Caco-2 (cell line): ENCODE measurements around the gene RALGPS2. TPM values are rescaled to one million over a fixed set of nuclear protein-coding genes. Genes with fewer than 3 reads are reported as not detected.

Experiments used
- BruUV-seq: library from RNA; stranded (reverse); fragments of 400-500 nt; replicated peaks from 2 replicates; lab custom pipeline; 2021; lab: Mats Ljungman, UMichigan
- CTCF ChIA-PET: fragments of 300-600 bp; sonication (Branson Sonifier 250); formaldehyde crosslinking; loops from one replicate; lab custom pipeline; 2022; ENCODE audit warnings: antibody characterized with exemption; lab: Charles Lee
- POLR2A ChIA-PET: fragments of 300-600 bp; sonication (Branson Sonifier 250); formaldehyde crosslinking; loops from one replicate; lab custom pipeline; 2022; ENCODE audit warnings: antibody characterized with exemption; lab: Charles Lee
- DNase-seq, 2 experiments: peaks; one replicate each; pipeline versions ENCODE4 v3.0.0 to v3.0.0-alpha.2; 2020 to 2022
- H3K27me3 ChIP-seq: replicated peaks from 2 replicates; pipeline ENCODE4 v1.6.0; 2011; ENCODE audit warnings: low read length; ENCODE audit not compliant: control insufficient read depth, insufficient read depth
- H3K36me3 ChIP-seq: 2 replicates; pipeline ENCODE4 v1.5.1; 2011; ENCODE audit warnings: low read length; ENCODE audit not compliant: control insufficient read depth, insufficient read depth
- H3K4me1 ChIP-seq: fragments of 250-450 bp; sonication (Bioruptor Pico); 2 replicates; pipeline ENCODE4 v1.5.1; 2020; ENCODE audit warnings: mild to moderate bottlenecking
- H3K4me3 ChIP-seq: 2 replicates; pipeline ENCODE4 v1.5.1; 2011; ENCODE audit warnings: low read depth, mild to moderate bottlenecking, control low read depth, low read length
- H3K9me3 ChIP-seq: fragments of 250-450 bp; sonication (Bioruptor Pico); 2 replicates; pipeline ENCODE4 v1.5.1; 2020; ENCODE audit warnings: mild to moderate bottlenecking, moderate library complexity
- H3K27ac Mint-ChIP-seq: one replicate; pipeline ENCODE4 v1.8.0; 2022; ENCODE audit warnings: mixed read lengths; ENCODE audit not compliant: unreplicated experiment
- H3K27me3 Mint-ChIP-seq: one replicate; pipeline ENCODE4 v1.8.0; 2022; ENCODE audit warnings: mixed read lengths; ENCODE audit not compliant: insufficient read depth, unreplicated experiment
- H3K36me3 Mint-ChIP-seq: one replicate; pipeline ENCODE4 v1.8.0; 2022; ENCODE audit warnings: mild to moderate bottlenecking, mixed read lengths; ENCODE audit not compliant: insufficient read depth, unreplicated experiment
- H3K4me1 Mint-ChIP-seq: one replicate; pipeline ENCODE4 v1.8.0; 2022; ENCODE audit warnings: low read depth, mixed read lengths; ENCODE audit not compliant: unreplicated experiment
- H3K4me3 Mint-ChIP-seq: one replicate; pipeline ENCODE4 v1.8.0; 2022; ENCODE audit warnings: mild to moderate bottlenecking, moderate library complexity, mixed read lengths; ENCODE audit not compliant: unreplicated experiment
- H3K9me3 Mint-ChIP-seq: one replicate; pipeline ENCODE4 v1.8.0; 2022; ENCODE audit warnings: mixed read lengths; ENCODE audit not compliant: unreplicated experiment
- intact Hi-C: fragments of 100-400 bp; cut with micrococcal nuclease; formaldehyde crosslinking; loops from one replicate; pipeline ENCODE4 v1.10.0; 2022; ENCODE audit not compliant: unreplicated experiment
- total RNA-seq: library from RNA; stranded (reverse); gene quantifications from 2 replicates; pipeline ENCODE4 v1.2.3, GENCODE V29; 2022
- TF ChIP-seq, protein P1 (sequence below), 2 experiments: fragments of 200-600 bp in 1 of 2; IDR thresholded peaks; 1 replicate in 1 of 2; 2 replicates in 1 of 2; pipeline versions ENCODE4 v1.5.1 to v1.8.0; 2011 to 2022; ENCODE audit warnings: antibody characterized with exemption in 1 of 2, control low read depth in 1 of 2, inconsistent platforms in 1 of 2, low read depth in 1 of 2, low read length in 1 of 2, mild to moderate bottlenecking in 1 of 2, moderate library complexity in 1 of 2; ENCODE audit not compliant: insufficient read depth in 1 of 2, severe bottlenecking in 1 of 2, unreplicated experiment in 1 of 2

RALGPS2 gene
- total RNA-seq, 1 experiment from 2014 or later, result 26.1 TPM

DNA sequence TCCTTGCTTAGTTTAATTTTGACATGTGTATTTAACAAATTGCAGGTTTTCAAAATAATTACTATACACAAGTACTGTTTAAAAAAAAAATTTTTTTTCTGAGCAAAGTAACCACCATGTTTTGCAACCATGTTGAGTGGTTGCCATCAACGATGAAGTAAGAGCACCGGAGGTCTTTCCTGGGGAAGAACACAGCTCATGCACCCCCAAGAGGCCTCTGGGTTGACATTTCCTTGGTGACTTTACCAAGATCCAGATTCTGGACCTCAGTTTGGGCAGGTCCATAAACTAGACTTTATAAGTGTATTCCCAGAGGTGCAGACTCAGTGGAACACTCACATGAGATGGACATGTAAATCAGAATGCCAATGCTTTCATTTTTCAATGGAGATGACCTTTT is 36.8 kb upstream of the RALGPS2 start:
- TF ChIP-seq, protein P1, sequence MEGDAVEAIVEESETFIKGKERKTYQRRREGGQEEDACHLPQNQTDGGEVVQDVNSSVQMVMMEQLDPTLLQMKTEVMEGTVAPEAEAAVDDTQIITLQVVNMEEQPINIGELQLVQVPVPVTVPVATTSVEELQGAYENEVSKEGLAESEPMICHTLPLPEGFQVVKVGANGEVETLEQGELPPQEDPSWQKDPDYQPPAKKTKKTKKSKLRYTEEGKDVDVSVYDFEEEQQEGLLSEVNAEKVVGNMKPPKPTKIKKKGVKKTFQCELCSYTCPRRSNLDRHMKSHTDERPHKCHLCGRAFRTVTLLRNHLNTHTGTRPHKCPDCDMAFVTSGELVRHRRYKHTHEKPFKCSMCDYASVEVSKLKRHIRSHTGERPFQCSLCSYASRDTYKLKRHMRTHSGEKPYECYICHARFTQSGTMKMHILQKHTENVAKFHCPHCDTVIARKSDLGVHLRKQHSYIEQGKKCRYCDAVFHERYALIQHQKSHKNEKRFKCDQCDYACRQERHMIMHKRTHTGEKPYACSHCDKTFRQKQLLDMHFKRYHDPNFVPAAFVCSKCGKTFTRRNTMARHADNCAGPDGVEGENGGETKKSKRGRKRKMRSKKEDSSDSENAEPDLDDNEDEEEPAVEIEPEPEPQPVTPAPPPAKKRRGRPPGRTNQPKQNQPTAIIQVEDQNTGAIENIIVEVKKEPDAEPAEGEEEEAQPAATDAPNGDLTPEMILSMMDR (IDR thresholded peaks at IDR 0.05; ENCODE audit: insufficient read depth in 1 of 2, low read depth in 1 of 2, low read length in 1 of 2, severe bottlenecking in 1 of 2, unreplicated experiment in 1 of 2), result no peak
- Mint-ChIP-seq H3K9me3 (no peaks in the 10 kb centered on the region), H3K36me3 (no peaks in the 10 kb centered on the region), H3K27me3 (no peaks in the 10 kb centered on the region), H3K4me1 (peaks cover 6% of the 10 kb centered on the region), H3K4me3 (no peak overlapping the region), H3K27ac (no peak overlapping the region)
- Histone ChIP-seq H3K4me3 (no peak overlapping the region), H3K9me3 (no peaks in the 10 kb centered on the region), H3K4me1 (peaks cover 8% of the 10 kb centered on the region), H3K36me3 (no peaks in the 10 kb centered on the region), H3K27me3 (no peaks in the 10 kb centered on the region; the same call in 1 of the 2 replicates)
- POLR2A ChIA-PET, result no interaction called here
- CTCF ChIA-PET, result no interaction called here
- intact Hi-C loops, result no loop called here
- no peak for DNase-seq
- no TSS peak for BruUV-seq

DNA sequence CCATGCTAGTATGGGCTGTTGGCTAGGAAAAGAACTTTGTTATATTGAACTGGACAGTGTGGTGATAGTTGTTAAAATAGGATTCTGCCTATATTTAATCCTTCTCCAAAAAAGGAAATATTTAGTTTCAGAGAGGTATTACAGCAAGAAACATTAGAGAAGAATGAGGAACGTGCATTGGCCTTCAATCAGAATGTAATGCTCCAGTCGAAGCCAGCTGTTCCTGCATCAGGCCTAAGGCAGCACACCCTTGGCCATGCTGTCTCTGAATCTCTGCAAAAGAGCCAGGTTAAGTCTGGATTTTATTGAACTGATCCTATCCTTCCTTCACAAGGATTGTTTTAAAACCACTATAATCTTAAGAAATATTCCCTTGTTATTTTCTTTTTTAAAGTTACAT is 35.3 kb upstream of the RALGPS2 start:
- H3K27me3 Mint-ChIP-seq, result no peaks in the 10 kb centered on the region
- H3K36me3 Mint-ChIP-seq, result no peaks in the 10 kb centered on the region
- H3K4me3 ChIP-seq, result no peak overlapping the region
- no TSS peak for BruUV-seq
- no peak for DNase-seq
- TF ChIP-seq, protein P1 (IDR thresholded peaks at IDR 0.05; ENCODE audit: insufficient read depth in 1 of 2, low read depth in 1 of 2, low read length in 1 of 2, severe bottlenecking in 1 of 2, unreplicated experiment in 1 of 2), result no peak
- H3K4me1 Mint-ChIP-seq, result peaks cover 6% of the 10 kb centered on the region
- H3K36me3 ChIP-seq, result no peaks in the 10 kb centered on the region
- CTCF ChIA-PET, result no interaction called here
- peaks cover 3% of the 10 kb centered on the region for H3K4me1 ChIP-seq
- H3K9me3 ChIP-seq, result no peaks in the 10 kb centered on the region
- no peak overlapping the region for H3K27ac Mint-ChIP-seq
- no peak overlapping the region for H3K4me3 Mint-ChIP-seq
- no peaks in the 10 kb centered on the region for H3K9me3 Mint-ChIP-seq
- POLR2A ChIA-PET, result no interaction called here
- intact Hi-C loops, result no loop called here
- no peaks in the 10 kb centered on the region; the same call in 1 of the 2 replicates for H3K27me3 ChIP-seq

DNA sequence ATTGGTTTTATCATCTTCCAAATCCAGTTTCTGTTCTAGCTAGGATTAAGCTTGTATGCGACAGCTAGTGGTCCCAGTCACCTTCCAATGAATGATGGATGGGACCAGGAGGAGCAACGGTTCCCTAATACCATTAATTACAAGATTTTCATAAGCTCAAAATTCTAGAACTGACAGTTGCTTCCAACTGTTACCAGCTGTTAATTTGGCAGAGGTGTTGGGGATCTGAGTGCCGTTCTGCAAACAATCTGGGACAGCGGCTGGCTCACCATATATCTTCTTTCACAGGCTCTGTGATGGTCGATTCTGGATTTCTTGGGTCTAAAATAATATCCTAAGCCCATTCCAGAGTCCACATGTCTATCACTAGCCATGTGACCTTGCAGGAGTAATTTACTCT is 34.5 kb upstream of the RALGPS2 start:
- intact Hi-C loops, result no loop called here
- H3K27me3 ChIP-seq, result no peaks in the 10 kb centered on the region; the same call in 1 of the 2 replicates
- no peaks in the 10 kb centered on the region for H3K36me3 Mint-ChIP-seq
- no peak for DNase-seq
- H3K4me1 Mint-ChIP-seq, result peaks cover 6% of the 10 kb centered on the region
- ChIA-PET CTCF (no interaction called here), POLR2A (no interaction called here)
- H3K27me3 Mint-ChIP-seq, result no peaks in the 10 kb centered on the region
- H3K4me1 ChIP-seq, result no peaks in the 10 kb centered on the region
- H3K9me3 Mint-ChIP-seq, result peaks cover 7% of the 10 kb centered on the region
- no peak overlapping the region for H3K4me3 Mint-ChIP-seq
- H3K4me3 ChIP-seq, result no peak overlapping the region
- TF ChIP-seq, protein P1 (IDR thresholded peaks at IDR 0.05; ENCODE audit: insufficient read depth in 1 of 2, low read depth in 1 of 2, low read length in 1 of 2, severe bottlenecking in 1 of 2, unreplicated experiment in 1 of 2), result no peak
- H3K9me3 ChIP-seq, result no peaks in the 10 kb centered on the region
- no TSS peak for BruUV-seq
- H3K36me3 ChIP-seq, result no peaks in the 10 kb centered on the region
- H3K27ac Mint-ChIP-seq, result no peak overlapping the region
